Measurements from ENCODE around the gene SMIM14.
"Not testable (repeated sequence)": the region's sequence is repeated elsewhere in the genome, so short reads cannot be mapped to it uniquely, and the experiment has no call there.

SMIM14 gene

DNA sequence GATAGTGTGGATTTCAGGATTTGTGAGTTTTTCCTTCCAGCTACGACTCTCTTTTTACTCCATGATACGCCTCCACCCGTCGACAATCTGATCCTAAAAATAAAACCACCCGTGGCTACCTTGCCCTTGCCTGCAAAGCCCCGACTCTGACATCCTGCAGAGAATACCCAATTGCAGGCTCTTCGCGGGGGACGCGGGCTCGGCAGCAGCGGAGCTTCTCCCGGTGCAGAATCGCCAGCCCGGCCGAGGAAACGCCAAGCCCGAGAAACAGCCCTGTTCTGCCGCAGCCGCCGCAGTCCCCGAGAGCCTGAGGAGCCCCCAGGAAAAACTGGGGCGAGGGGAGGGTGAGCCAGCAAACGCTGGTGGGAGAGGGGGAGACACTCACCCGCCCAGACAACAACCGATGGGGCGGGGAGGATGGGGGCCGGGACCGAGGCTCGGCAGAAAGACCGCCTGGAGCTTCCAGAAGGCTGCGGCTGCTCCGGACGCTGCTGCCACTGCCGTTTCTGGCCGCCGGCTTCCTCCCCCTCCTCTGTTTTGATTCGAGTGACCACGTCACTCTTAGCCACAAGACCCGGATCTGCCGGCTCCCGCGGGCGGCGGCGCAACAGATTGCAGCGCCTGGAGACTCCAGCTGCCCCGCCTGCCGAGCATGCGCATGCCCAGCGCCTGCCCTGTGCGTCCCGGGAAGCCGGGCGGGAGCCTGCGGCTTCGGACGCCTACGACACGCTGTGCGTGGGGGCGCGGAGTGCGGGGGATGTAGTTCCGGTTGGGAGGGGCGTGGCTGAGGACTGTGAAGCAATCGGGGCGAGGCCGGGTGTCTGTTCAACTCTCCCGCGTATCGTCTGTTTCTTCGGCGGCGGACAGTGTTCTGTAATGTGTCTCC lies at the start of gene SMIM14:
Gene SMIM14 (minus strand): TSS at position 512 of the 886 bp plus-strand sequence. CDS start 33,720 bp downstream, outside the sequence.
- no peaks in the 10 kb centered on the region for H3K9me3 ChIP-seq
- H3K4me1 ChIP-seq (ENCODE audit: control insufficient read depth in 1 of 2, insufficient read depth in 1 of 2, low read depth in 1 of 2, low read length in 1 of 2): peaks cover 28 to 31% of the 10 kb centered on the region in 2 experiments
- peak; percentile 77 for TF ChIP-seq CTCF (IDR thresholded peaks at IDR 0.05)
- peak within 1 kb of the TSS; percentile 87 to 88 for H3K4me3 ChIP-seq (ENCODE audit: low read depth in 1 of 2, low read length in 1 of 2)
- no peaks in the 10 kb centered on the region for H3K36me3 ChIP-seq
- peak within 1 kb of the TSS; percentile 97 for H3K27ac ChIP-seq
- H3K27me3 ChIP-seq: no peaks in the 10 kb centered on the region

DNA sequence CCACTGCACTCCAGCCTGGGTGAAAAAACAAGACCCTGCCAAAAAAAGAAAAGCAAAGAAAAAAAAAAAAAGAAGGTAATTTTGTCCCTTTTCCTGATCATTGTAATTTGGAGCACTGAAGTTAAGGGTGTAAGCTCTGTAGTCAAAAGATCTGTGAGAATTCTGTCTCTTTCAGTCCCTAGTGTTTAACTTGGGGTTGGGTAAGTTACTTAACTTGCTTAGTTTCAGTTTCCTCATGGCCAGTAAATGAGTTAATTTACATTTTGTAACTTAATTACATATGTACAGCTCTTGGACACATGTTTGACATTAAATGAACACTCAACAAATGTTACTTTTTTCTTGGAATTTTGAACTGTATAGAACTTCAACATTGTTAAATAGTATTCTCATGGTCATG lies 48.3 kb upstream of the SMIM14 start:
- H3K9me3 ChIP-seq: no peaks in the 10 kb centered on the region
- H3K36me3 ChIP-seq: no peaks in the 10 kb centered on the region
- no peak for TF ChIP-seq CTCF (IDR thresholded peaks at IDR 0.05)
- no peak overlapping the region for H3K4me3 ChIP-seq (ENCODE audit: low read depth in 1 of 2, low read length in 1 of 2)
- H3K4me1 ChIP-seq (ENCODE audit: control insufficient read depth in 1 of 2, insufficient read depth in 1 of 2, low read depth in 1 of 2, low read length in 1 of 2): no peaks in the 10 kb centered on the region
- no peak overlapping the region for H3K27ac ChIP-seq
- no peaks in the 10 kb centered on the region for H3K27me3 ChIP-seq

DNA sequence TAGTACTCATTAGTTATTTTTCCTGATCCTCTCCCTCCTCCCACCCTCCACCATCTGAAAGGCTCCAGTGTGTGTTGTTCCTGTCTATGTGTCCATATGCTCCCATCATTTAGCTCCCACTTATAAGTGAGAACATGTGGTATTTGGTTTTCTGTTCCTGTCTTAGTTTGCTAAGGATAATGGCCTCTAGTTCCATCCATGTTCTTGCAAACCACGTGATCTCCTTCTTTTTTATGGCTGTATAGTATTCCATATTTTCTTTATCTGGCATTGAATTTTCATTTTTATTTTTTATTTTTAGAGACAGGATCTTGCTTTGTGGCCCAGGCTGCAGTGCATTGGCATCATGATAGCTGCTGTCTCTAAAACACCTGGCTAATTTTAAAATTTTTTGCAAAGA lies 47.3 kb upstream of the SMIM14 start:
- H3K27ac ChIP-seq: no peak overlapping the region
- no peaks in the 10 kb centered on the region for H3K9me3 ChIP-seq
- H3K4me1 ChIP-seq (ENCODE audit: control insufficient read depth in 1 of 2, insufficient read depth in 1 of 2, low read depth in 1 of 2, low read length in 1 of 2): no peaks in the 10 kb centered on the region
- no peaks in the 10 kb centered on the region for H3K36me3 ChIP-seq
- TF ChIP-seq CTCF (IDR thresholded peaks at IDR 0.05): no peak
- H3K27me3 ChIP-seq: no peaks in the 10 kb centered on the region
- no peak overlapping the region for H3K4me3 ChIP-seq (ENCODE audit: low read depth in 1 of 2, low read length in 1 of 2)

- H3K27ac ChIP-seq: no peak overlapping the region
- H3K27me3 ChIP-seq: no peaks in the 10 kb centered on the region
- H3K36me3 ChIP-seq: no peaks in the 10 kb centered on the region
- no peak overlapping the region for H3K4me3 ChIP-seq (ENCODE audit: low read depth in 1 of 2, low read length in 1 of 2)
- no peaks in the 10 kb centered on the region for H3K4me1 ChIP-seq (ENCODE audit: control insufficient read depth in 1 of 2, insufficient read depth in 1 of 2, low read depth in 1 of 2, low read length in 1 of 2)
- H3K9me3 ChIP-seq: no peaks in the 10 kb centered on the region
- no peak for TF ChIP-seq CTCF (IDR thresholded peaks at IDR 0.05)
Measured at GRCh38 chr4:39682138-39682537, 43.5 kb upstream of the SMIM14 start.

- not testable (repeated sequence) for H3K36me3 ChIP-seq; H3K27ac ChIP-seq; H3K4me1 ChIP-seq (ENCODE audit: control insufficient read depth in 1 of 2, insufficient read depth in 1 of 2, low read depth in 1 of 2, low read length in 1 of 2); H3K27me3 ChIP-seq; H3K4me3 ChIP-seq (ENCODE audit: low read depth in 1 of 2, low read length in 1 of 2); H3K9me3 ChIP-seq
Measured at GRCh38 chr4:39681003-39681402, 42.3 kb upstream of the SMIM14 start.

GRCh38 chr4:39675681-39676080 lies 37.0 kb upstream of the SMIM14 start:
- H3K27ac ChIP-seq; H3K36me3 ChIP-seq; H3K27me3 ChIP-seq; H3K4me1 ChIP-seq (ENCODE audit: control insufficient read depth in 1 of 2, insufficient read depth in 1 of 2, low read depth in 1 of 2, low read length in 1 of 2); H3K9me3 ChIP-seq; H3K4me3 ChIP-seq (ENCODE audit: low read depth in 1 of 2, low read length in 1 of 2): not testable (repeated sequence)

GRCh38 chr4:39670296-39670695 lies 31.6 kb upstream of the SMIM14 start:
- not testable (repeated sequence) for H3K9me3 ChIP-seq; H3K27ac ChIP-seq; H3K4me3 ChIP-seq (ENCODE audit: low read depth in 1 of 2, low read length in 1 of 2); H3K36me3 ChIP-seq; H3K27me3 ChIP-seq; H3K4me1 ChIP-seq (ENCODE audit: control insufficient read depth in 1 of 2, insufficient read depth in 1 of 2, low read depth in 1 of 2, low read length in 1 of 2)

All from neutrophil (primary cell).